HG02623 (cell line): ENCODE data around the gene AGAP1.
"Not testable (repeated sequence)": the region's sequence is repeated elsewhere in the genome, so short reads cannot be mapped to it uniquely, and the experiment has no call there.

ENCODE experiments used
- ATAC-seq: cut with Tn5 transposase; IDR thresholded peaks from one replicate; pipeline ENCODE4 v1.9.1; 2021; ENCODE audit warnings: moderate library complexity; ENCODE audit not compliant: unreplicated experiment

The AGAP1 gene

DNA sequence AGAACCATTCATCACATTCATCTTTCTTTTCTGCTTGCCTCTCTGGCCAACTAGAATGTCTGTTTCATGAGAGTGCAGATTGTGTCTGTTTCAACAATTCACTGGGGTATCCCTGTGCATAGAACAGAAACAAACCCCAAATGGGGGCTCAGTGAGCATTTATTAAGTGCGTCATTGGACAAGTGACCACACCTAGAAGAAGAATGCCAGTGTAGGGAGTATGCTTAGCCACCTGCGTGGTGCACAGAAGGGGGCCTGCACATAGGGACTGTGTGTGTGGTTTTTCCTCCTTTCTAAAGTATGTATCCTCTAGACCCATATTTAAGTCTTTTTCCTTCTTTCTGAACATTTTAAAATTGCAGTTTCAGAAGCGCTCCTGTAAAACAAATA lies 255.9 kb downstream of the AGAP1 start:
- no peak for ATAC-seq

DNA sequence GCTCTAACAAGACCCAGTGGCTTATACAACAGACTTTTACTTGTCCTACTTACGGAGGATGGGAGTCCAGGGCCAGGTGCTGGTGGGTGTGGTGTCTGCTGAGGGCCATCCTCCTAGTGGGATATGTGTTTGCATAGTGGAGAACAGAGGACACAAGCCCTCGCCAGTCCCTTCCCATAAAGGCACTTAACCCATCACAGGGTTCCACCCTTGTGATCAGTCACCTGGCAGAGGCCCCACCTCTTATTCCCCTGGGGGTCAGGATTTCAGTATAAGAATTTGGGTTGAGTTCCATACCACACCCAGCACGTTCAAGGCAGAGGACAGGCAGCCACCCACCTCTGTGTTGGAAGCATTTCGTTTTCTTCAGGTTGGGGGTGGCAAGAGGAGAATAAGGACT lies 259.0 kb downstream of the AGAP1 start:
- no peak for ATAC-seq

GRCh38 chr2:235754357-235755207 lies 260.7 kb downstream of the AGAP1 start:
- no peak for ATAC-seq

- ATAC-seq = no peak
These were observed 262.6 kb downstream of the AGAP1 start for GRCh38 chr2:235756491-235756890.

DNA sequence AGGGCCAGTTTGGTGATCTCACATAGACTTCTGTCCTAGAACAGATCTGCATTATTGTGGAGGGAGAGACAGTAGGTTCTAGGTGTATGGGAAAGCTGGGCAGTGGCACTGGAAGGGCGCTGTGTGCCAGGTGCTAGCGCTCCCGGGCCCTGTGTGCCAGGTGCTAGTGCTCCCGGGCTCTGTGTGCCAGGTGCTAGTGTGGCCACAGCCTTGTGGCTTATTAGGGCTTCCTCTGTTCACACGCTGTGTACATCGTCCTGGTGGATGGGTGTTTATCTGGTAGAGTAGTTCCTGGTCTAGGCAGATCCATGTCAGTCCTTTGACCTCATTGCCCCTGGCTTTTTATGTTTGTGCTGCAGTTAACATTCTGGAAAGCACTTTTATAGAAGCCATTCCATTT lies 263.4 kb downstream of the AGAP1 start:
- no peak for ATAC-seq

- ATAC-seq = no peak
These were observed 263.8 kb downstream of the AGAP1 start for GRCh38 chr2:235757640-235758039.

DNA sequence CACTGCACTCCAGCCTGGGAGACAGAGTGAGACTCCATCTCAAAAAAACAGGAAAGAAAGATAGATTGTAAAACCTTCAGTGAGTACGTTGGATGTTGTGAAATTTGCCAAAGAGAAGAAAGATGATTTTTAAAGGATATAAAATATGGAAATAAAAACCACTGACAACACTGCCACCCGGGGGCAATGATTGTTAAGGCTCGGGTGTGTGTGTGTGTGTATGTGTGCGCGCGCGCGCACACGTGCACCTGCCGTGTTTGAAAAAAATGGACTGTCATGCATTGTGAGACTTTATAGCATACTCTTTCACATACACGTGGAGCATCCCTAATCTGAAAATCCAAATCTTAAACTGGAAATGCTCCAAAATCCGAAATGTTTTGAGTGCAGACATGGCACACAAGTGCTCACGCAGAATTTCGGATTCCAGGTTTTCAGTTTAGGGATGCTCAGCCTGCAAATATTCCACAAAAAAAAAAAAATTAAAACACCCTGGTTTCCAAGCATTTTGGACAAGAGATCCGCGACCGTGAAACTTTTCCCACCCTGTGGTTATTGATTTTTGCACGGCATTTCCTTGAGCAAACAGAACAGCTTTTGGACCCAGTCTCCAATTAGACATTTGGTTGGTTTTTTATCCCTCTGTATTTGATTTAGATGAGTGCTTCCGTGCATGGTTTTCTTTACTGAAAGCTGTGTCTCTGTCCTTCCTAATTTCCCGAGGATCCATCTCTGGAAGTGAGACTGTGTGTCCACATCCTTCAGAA lies 269.2 kb downstream of the AGAP1 start:
- no peak for ATAC-seq

DNA sequence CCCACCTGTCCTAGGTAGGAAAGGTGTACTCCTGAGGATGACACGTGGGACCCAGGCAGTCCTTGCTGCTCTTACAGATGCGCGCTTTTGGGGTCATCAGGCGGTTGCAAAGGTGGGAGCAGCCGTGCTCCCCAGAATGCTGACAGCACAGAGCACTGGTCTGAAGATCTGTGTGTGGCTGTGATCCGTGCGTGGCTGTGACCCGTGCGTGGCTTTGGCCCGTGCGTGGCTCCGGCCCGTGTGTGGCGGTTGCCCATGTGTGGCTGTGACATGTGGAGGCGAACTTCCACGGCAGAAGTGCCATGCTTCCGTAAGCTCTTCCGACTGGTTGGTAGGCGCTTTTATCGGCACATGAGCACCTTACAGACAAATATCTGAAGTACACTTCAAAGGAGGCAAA lies 270.0 kb downstream of the AGAP1 start:
- no peak for ATAC-seq

DNA sequence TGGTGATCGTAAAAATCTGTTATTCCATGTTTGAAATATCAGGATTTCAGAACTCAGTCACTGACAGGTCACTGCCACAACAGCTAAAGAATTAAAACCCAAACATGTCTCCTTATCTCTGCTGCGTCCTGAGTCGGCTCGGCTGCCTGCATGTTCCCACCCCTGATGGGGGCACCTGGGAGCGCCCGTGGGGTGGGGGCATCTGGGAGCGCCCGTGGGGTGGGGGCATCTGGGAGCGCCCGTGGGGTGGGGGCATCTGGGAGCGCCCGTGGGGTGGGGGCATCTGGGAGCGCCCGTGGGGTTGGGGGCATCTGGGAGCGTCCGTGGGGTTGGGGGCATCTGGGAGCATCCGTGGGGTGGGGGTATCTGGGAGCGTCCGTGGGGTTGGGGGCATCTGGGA lies 270.6 kb downstream of the AGAP1 start:
- not testable (repeated sequence) for ATAC-seq

DNA sequence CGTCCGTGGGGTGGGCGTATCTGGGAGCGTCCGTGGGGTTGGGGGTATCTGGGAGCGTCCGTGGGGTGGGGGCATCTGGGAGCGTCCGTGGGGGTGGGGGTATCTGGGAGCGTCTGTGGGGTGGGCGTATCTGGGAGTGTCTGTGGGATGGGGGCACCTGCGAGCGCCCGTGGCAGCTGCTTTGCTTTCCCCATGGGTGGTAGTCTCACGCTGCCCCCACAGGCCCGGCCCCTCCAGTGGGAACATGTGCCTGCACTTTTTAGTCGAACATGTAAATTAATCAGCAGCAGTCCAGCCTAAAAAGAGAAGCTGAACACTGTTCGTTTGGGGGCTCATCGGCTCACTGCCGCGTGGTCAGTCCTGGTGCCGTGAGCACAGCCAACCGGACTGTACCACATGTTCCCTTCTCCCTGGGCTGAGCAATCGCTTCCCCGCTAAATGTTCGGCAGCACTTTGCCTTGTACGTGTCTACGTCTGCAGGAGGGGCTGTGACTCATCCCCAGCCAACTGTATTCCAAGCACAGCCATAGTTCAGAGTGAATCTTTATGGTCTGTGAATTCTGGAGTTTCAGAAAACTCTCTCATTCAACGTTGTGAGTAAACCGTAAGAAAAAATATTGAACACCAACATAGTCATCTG lies 271.5 kb downstream of the AGAP1 start:
- no peak for ATAC-seq

- ATAC-seq = no peak
These were observed 272.4 kb downstream of the AGAP1 start for GRCh38 chr2:235766278-235766677.

- no peak for ATAC-seq
These were observed 274.8 kb downstream of the AGAP1 start for GRCh38 chr2:235768606-235769005.

GRCh38 chr2:235769046-235769445 lies 275.2 kb downstream of the AGAP1 start:
- ATAC-seq = no peak

DNA sequence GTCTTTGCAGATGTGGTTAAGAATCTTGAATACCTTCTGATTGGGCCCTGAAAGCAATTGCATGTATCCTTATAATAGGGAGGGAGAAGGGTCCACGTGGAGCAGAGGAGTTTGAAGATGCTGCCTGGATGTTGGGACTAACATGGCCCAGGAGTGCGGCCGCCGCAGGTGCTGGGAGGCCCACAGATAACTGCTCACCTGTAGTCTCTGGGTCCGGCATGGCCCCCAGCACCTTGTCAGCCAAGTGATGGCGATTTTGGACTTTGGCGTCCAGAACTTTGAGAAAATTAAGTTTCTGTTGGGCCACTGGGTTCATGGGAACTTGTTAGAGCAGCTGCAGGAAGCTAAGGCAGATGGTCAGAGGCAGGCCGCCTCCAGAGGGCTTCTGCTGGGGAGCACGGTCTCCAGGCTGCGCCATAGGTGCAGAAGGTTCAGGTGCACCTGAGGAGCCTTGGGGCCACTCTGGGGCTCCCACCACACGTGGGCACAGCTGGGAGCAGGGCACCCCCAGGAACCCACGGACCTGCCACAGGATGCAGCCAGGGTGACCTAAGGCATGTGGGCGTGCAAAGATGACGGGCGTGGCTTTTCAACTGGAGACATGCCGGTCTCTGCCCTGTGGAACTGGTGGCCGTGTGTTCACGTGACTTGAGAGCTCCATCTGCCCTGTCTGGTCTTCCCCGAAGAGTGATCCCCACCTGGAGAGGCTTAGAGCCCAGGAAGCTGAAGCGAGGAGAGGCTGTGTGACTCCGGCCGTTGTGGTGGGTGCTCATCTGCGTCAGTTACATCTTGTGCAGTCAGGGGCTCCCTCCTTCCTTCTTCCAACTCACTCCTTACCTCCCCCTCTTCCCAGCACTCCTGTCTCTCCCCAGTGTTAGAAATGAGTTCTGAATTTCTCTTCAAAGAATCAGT lies 277.3 kb downstream of the AGAP1 start:
- ATAC-seq = no peak

DNA sequence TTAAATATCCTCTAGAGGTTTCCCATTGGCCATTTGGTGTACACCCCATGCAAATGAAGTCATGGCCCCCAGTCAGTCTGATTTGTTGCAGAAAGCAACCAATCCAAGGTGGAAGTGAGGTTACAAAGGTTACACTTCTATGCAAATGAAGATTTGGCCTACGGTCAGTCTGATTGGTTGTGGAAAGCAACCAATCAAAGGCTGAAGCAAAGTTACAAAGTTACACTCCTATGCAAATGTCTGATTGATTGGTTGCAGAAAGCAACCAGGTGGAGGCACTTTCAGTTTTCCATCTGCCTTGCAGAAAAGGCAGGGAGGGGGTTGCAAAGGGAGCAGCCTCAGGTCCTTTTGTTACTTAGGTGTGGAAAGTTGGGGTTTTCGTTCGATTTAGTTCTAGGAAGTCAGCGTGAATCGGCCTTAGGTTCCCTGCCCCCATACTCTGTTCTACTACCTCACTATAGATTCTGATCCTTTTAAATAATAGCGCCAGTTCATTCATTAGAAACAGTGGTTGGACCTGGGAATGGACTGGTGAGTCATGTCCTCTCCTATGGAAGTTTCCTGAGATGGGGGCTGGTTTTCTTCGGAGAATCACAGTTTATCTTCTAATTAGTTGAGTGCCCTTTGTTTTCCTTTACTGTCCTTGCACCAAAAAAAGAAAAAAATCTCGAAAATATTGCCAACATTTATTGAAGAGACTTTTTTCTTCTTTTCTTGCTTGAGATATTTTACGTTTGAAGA lies 279.5 kb downstream of the AGAP1 start:
- no peak for ATAC-seq

DNA sequence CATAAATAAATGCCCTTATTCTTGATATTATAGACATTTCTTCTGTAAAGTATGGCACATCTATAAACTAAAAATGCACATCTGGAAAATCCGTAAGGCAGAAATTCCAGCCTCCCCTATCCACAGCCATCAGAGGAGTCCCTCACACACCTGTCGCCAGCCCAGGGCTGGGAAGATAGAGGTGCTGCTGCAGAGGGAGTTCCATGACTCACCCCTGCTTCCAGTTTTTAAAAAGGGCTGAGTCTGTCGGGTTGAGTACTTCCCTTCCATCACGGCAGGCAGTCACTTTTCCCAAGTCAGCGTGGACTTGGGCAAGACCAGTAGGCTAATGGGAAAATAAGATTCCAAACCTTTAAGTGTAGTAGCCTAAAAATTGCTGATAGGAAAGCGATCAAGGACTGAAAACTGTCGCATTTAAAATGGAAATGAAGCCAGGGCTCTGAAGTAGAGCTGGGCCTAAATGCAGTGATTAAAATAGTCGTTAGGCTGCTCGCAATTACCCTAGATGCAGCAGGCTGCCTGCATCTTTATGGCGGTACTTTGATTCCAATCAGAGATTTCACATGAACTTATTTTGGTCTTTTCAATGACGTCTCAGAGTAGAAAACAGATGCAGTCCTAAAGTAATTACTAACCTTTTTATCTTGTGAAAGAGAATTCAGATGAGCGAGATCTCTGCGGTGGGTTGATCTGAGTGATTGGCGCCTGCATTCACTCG lies 280.5 kb downstream of the AGAP1 start:
- no peak for ATAC-seq

DNA sequence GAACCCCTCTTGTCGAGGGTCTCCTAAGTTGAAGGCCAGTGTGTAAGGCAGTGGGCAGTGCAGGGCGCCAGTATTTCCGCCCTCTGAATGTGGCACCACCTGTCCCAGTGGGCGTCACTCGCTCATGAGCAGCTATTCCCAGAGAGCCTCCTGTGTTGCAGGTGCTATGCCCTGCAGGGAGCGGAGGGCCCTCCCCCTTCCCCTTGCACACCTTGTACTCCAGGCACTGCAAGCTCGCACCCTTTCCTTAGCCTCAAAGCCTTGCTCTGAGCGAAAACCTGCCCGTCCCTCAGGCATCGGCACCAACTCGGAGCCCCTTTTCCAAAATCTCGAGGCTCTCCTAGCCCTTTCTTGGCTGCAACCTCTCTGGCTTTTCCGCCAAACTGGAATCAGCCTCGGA lies 282.7 kb downstream of the AGAP1 start:
- ATAC-seq = no peak

DNA sequence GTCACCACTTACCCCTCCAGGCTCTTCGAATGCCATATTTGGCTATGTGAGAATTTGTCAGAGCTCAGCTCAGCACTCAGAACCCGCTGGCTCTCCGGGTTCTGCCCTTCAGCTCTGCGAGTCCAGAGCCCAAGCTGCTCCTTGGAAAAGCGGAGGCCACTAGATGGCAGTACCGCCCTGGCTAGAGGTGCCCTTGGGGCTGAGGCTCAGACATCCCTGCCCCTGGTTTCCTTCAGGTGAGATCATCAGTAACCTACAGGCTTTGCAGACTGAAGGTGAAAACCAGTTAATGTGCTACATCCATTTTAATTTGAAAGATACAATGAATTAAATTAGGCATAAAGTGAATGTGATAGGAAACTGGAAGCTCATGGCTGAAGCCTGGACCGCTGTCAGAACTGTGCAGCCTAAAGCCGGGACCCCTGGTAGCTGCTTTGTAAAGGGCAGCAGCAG lies 285.6 kb downstream of the AGAP1 start:
- ATAC-seq = peak; percentile 53

GRCh38 chr2:235780401-235780800 lies 286.6 kb downstream of the AGAP1 start:
- ATAC-seq = no peak
